NCI-H146 (cell line): ENCODE measurements around the gene HDAC4.

Source experiments
- DNase-seq: peaks from one replicate; lab custom pipeline; 2025; lab: John Stamatoyannopoulos, UW

Gene HDAC4

DNA sequence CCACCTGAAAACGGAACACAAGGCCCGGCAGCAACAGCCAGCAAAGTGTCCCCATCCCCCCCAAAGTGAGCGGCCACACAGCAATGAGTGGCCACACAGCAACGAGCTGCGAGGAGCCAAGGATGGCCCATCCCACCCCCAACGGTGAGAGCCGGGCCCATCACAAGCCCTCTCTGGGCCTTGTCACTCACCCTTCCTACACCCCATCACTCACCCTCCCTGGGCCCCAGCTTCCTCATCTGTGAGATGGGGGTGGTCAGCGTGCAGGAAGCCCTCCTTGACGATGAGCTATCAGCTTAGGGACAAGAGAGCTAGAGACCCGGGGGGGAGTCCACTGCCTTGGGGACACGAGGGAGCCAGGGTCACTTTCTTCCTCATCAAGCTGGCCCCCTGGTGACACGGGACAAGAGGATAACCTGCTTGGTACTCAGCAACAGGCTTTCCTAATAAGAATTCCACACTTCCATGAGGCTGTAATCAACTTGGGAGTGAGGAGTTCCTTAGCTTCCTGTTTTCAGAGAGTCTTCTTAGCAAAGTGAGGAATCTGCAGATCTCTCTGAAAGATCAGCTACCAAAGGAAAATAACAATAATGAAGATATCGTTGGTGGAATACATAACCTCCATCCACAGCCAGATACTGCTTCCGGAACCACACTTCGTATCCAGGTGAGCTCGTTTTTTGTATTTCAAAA, 92.8 kb downstream of the HDAC4 start:
- no peak for DNase-seq

DNA sequence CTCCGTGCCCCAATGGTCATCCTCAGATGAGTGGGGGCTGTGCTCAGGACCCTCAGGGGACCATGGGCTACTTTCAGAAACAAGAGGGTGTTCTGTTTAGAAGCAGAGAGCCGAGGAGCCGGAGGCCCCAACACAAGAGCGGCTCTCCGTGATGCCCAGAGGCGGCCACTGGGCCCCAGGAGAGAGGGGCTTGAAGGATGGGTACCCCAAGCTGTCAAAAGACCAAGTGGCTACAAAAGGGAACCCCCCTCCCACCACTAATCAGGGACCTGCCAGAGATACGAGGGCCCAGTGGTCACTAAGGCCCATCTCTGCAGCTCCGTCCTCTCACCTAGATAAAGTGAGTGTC, 93.6 kb downstream of the HDAC4 start:
- DNase-seq, result no peak

DNA sequence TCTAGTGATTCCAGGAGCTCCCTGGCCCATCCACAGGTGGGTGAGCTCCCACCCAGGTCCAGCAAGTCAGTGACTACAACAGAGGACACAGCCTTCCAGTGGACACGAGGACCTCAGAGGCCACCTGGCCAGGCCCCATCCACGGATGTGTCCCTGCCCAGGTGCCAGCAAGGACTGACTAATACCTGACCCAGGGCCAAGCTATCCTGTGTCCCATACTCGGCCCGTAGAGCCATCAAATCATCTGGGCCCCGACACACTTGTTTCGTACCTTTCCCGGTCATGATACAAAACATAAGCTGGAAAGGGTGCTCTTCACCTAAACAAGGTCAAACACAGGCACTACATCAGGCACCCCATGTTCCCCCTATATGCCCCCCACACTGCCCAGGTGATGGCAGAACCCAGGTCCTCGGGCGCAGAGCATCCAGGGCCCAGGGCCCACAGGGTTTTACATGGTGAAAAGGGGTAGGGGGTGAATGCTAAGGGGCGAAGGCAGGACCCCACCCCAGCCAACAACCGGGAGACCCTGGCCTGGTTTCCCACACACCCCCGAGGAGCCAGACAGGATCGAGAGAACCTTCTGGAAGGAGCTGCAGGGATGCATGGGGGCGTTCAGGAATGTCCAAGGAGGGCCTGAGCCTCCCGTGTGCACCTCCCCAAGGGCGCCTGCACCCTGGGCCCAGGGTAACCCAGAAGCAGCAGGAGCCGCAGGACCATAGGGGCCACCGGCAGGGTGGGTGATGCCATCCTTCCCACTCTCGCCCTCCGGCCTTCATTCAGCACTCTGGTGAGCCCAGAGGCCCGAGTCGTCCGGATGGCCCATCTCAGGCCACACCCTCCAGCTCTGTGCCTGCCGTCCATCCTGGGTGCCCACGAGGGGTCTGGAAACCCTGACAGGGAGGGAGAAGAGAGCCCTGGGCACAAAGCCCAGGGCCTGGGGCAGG, 94.3 kb downstream of the HDAC4 start:
- no peak for DNase-seq

DNA sequence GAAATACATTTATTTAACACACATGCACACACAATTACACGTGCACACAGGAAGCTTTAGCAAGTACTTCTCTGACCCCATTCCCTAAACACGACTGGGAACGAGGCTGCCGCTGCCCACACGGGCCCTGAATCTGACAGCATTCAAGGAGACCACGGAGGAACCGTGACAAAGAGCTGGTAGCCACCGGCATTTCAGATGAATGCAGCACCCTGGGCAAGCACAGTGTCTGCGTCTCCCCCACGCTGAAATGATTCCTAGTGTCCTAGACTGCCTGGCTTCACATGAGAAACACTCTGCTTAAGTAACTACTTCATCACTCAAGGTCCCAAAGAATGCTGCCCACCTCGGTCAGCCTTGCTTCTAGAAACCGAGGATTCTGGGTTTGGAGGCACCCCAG, 95.0 kb downstream of the HDAC4 start:
- no peak for DNase-seq

- DNase-seq, result no peak
Measured at GRCh38 chr2:239305222-239305575, 95.6 kb downstream of the HDAC4 start.

GRCh38 chr2:239304533-239305221, 96.1 kb downstream of the HDAC4 start:
- no peak for DNase-seq

GRCh38 chr2:239303711-239304532, 96.9 kb downstream of the HDAC4 start:
- DNase-seq, result peak; percentile 61

DNA sequence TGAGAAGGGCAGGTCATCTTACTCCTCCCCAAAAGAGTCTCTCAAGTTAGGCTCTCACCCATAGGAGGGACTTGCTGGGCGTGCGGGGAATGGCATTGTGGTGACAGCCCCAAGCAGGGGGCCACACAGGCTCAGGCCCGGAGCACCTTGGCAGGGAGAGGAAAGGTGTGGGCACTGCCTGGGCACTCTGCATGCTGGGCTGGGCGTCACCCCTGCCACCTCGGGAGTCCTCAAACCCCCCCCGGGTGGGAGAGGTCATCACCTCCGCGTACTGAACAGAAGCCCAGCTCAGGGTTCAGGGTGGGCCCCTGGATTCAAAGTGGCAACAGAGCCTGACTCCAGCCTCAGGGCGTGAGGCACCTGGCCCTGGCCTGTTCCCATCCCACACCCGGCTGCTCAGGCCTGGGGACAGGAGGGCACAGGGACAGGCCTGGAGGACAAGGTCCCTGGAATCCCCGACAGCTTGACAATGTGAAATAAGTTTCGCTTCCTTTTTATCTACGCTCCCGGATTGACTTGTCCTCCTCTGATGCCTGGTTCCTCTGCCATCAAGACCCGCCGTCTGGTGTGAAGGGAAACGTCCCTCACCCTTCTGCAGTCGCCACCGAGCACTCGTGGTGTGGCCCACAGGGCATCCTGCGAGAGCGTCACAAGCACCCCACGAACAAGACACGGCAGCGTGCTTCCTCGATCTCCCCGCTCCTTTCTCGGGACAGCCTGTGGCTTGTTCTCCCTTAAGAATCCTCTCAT, 97.8 kb downstream of the HDAC4 start:
- no peak for DNase-seq

GRCh38 chr2:239302083-239302807, 98.6 kb downstream of the HDAC4 start:
- DNase-seq, result no peak

DNA sequence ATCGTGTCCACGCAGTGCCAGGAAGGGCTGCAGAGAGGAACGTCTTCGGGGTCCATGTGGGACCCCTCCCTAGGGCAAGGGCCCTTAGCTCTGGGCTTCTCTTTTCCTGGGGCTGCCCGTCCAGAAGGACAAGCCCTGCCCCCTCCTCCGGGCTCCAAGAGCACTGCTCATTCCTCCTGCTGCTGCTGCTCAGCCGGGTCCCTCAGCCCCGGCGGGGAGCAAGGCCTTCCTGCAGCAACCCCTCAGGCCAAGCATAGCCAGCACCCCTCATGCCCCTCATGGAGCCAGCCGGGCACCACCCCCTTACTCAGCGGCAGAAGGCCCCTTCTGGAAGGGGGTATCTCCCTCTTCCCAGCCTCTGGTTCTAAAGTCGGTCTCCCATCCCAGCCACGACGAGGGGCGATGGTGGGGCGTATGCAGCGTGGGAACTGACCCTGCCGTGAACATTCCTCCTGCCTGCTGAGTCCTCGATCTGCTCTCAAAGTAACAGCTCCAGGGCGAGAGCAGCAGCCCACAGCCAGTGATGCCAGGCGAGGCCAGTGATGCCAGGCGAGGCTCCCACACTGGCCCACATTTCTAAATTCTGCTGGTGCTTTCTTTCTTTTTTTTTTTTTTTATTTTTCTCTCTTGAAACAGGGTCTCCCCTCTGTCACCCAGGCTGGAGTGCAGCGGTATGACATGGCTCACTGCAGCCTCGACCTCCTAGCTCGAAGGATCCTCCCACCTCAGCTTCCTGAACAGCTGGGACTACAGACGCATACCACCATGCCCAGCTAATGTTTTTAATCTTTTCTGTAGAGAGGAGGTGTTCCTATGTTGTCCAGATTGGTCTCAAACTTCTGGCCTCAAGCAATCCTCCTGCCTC, 99.7 kb downstream of the HDAC4 start:
- no peak for DNase-seq

DNA sequence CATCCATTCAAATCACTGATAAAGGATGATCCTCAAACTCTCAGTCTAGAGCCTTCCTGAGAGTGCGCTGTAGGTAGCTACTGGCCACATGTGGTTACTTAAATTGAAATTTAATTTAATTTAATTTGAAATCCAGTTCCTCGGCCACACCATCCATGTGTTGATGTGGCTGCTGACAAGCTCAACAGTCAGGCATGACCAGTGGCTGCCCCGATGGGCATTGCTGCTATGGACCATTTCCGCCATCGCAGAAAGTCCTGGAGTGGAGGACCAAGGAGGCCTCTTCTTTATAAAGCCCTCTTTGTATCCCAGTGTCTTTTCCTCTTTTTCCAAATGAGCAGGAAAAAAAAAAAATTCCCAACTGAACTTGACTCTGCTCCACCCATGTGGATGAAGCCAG, 100.6 kb downstream of the HDAC4 start:
- no peak for DNase-seq

DNA sequence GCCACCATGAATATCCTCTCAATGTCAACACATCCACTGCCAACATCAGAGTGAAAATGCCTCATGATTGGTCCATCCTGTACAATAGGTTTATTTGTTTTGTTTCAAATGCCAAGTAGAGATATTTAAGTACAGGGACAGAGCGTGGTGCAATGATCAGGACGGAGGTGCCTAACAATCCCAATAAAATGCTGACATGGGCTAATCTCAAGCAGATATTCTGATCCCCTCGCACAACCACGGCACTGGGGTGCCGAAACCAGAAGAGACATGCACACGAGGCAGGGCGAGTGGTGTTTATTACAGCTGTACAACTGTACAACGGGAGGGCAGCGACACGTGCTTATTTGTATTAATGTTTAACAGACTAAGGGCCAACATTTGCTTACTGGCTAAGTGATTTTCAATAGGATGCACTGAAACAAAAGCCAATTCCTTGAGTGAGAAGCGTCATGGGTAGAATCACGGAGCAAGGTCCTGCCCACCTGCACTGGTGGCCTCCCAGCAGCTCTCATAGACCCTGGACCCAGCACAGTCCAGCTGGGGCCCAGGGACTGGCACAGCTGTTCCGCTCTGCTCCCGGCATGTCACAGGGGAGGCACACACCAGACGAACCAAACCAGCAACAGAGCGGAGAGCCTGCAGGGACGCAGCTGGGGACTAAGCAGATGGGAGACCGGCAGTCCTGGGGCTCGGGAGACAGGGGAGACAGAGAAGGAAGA, 101.4 kb downstream of the HDAC4 start:
- DNase-seq, result no peak

DNA sequence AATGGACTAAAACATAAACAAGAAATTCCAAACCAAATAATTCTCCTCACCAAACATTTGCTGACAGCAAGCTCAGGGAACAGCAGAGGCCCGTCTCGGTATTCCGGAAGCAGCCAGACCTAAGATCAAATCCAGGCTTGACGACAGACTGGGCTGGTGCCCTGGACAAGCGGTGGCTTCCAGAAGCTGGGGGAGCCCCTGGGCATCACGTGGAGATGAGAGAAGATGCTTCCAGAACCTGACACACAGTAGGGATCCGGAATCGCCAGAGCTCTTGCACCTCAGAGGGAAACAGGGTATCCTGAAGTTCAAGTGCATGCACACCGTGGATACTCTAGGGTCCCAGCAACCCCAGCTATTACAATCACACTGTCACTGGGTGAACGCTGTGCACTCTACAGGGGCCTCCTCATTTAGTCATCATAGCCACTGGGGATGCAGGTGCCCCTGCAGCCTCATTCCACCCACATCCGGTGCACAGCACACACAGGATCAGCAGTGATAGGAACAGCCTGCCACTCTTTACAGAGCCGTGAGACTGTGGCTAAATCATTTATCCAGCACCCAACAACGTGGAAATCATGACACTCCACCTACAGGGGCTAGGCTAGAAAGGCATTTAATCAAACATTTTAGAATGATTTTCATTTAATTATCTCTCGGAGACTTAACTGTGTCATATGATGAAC, 102.6 kb downstream of the HDAC4 start:
- no peak for DNase-seq

DNA sequence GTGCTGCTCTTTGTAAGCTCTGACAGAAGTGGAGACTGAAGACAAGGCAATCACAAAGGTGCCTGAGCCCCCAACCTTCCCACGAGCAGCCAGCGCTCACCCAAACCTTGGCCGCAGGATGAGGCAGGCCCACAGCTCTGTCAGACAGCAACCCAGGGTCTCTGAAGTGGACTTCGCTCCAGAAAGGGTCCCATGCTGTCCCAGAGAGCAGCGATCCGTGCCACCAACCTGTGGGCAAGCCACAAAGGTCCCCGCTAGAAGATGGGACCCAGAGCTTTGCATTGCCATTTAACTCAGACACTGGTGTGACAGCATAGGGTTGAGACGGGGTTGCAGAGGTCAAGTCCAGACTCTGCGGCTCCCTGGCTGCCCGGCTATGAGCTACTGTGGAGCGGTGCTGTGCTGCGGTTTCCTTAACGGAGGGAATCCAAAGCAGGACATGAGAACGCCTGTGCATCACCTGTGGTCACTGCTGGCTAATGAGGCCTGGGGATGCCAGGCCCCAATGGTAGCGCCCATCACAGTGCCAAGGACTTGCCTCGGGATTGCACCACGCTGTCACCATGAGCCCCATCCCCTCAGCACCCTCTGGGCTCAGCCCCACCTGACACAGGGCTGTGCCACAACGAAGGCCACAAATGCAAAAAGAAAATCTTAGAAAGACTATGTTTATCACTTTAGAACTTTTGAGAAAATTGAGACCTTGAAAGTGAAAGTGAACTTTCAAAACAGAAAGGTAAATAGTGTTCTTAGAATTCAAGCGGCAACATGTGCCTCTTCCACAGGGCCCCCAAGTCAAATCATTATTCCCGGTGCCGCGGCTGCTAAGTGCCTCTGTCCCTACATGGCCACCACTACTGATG, 103.4 kb downstream of the HDAC4 start:
- no peak for DNase-seq

DNA sequence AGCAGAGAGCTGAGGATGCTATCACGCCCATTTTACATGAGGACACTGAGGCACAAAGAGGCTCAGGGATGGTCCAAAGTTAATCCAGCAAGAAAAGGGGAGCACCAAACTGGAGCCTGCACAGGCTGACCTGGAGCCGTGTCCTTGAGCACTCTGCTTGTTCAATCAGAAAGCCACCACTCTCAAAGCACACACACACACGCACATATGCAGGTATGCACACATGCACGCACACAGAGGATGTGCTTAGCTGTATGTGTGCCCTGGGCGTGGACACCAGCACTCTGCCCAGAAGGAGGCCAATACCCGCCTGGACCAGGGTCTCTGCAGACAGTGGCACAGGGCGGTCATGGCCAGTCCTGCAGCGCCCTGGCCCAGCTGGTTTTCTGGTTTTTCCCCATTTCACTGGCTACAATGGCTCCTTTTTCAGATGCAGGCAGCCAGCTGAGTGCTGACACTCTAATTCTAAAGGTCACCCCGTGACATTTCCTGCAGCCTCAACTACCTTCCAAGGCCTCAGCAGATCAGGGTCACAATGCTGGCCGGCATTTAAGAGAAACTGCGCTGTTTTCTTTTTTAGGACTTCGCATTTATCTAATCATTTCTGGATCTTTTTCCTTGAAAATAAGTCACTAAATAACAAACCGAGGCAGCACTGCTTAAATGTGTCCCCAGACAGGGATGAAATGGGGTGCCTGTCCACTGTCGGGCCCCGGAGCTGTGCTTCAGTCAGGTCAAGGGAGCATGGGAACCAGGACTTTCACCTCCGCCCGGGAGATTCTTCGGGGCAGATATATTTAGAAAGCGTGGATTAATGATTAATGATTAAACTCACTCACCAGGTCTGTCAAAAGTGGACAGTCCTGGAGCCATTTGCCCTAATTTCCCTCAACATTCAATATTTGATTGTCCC, 104.5 kb downstream of the HDAC4 start:
- no peak for DNase-seq

- DNase-seq, result no peak
Measured at GRCh38 chr2:239295377-239296019, 105.3 kb downstream of the HDAC4 start.
